ENCODE data around the gene HORMAD2. TPM values are rescaled to one million over a fixed set of nuclear protein-coding genes. Genes with fewer than 3 reads are reported as not detected.
"Not testable (repeated sequence)": the region's sequence is repeated elsewhere in the genome, so short reads cannot be mapped to it uniquely, and the experiment has no call there.

The HORMAD2 gene
- total RNA-seq, 4 donors from 2014 or later = not detected

DNA sequence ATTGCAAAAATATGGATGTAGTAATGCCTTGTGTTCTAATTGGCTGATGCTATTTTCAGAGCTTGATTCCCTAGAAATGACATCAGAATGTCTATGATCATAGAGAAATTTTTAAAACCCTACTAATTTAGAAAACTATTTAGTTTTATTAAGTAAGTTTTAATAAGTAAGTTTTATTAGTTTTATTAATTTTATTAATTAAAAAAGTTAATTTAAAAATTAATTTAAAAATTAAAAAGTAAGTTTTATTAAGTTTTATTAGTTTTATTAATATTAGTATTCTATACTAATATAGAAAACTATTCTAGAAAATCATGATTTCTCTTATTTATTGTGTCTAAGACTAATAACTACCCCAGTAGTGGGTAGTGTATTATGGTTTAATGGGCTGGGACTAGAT, 8.2 kb downstream of the HORMAD2 start:
- H3K9me3 ChIP-seq = peaks cover 0 to 6% (median 3%) of the 10 kb centered on the region in 4 donors
- H3K27me3 ChIP-seq = peaks cover 0 to 3% of the 10 kb centered on the region in 2 donors
- no peak overlapping the region for H3K27ac ChIP-seq
- no peak overlapping the region for H3K4me3 ChIP-seq
- TF ChIP-seq POLR2A (IDR thresholded peaks at IDR 0.05) (no peak), EP300 (IDR thresholded peaks at IDR 0.05) (no peak)
- TF ChIP-seq, protein P1, sequence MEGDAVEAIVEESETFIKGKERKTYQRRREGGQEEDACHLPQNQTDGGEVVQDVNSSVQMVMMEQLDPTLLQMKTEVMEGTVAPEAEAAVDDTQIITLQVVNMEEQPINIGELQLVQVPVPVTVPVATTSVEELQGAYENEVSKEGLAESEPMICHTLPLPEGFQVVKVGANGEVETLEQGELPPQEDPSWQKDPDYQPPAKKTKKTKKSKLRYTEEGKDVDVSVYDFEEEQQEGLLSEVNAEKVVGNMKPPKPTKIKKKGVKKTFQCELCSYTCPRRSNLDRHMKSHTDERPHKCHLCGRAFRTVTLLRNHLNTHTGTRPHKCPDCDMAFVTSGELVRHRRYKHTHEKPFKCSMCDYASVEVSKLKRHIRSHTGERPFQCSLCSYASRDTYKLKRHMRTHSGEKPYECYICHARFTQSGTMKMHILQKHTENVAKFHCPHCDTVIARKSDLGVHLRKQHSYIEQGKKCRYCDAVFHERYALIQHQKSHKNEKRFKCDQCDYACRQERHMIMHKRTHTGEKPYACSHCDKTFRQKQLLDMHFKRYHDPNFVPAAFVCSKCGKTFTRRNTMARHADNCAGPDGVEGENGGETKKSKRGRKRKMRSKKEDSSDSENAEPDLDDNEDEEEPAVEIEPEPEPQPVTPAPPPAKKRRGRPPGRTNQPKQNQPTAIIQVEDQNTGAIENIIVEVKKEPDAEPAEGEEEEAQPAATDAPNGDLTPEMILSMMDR (IDR thresholded peaks at IDR 0.05) = no peak
- no peak for DNase-seq (ENCODE audit: low spot score in 2 of 2)
- peaks cover 0 to 10% (median 0%) of the 10 kb centered on the region in 4 donors for H3K4me1 ChIP-seq
- no peaks in the 10 kb centered on the region for H3K36me3 ChIP-seq

DNA sequence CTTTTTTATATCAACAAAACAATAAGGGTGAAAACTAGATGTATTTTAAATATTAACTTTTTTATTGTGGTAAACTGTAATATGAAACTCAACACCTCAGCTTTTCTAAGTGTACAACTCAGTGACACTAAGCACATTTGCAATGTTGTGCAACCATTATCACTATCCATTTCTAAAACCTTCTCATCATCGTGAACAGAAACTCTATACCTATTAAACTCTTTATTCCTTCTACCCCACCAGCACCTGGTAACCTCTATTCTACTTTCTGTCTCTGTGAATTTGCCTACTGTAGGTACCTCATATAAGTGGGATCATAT, 9.4 kb downstream of the HORMAD2 start:
- Histone ChIP-seq H3K36me3 (no peaks in the 10 kb centered on the region), H3K27me3 (peaks cover 0 to 3% of the 10 kb centered on the region in 2 donors), H3K4me3 (no peak overlapping the region), H3K27ac (no peak overlapping the region), H3K4me1 (peaks cover 0 to 10% (median 0%) of the 10 kb centered on the region in 4 donors), H3K9me3 (peaks cover 0 to 6% (median 3%) of the 10 kb centered on the region in 4 donors)
- TF ChIP-seq POLR2A (IDR thresholded peaks at IDR 0.05) = no peak
- no peak for DNase-seq (ENCODE audit: low spot score in 2 of 2)
- 71 to 80% methylated on average over 1 of the region's 1 CpG for WGBS, 2 donors

DNA sequence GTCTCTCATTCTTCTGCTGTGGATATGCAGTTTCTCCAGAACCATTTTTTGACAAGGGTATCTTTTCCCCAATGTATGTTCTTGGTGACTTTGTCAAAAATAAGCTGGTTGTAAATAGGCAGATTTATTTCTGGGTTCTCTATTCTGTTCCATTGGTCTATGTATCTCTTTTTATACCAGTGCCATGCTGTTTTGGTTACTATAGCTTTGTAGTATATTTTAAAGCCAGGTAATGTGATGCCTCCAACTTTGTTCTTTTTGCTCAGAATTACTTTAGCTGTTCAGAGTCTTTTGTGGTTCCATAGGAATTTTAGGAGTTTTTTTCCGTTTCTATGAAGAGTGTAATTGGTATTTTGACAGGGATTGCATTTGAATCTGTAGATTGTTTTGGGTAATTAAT, 12.4 kb downstream of the HORMAD2 start:
- H3K27me3 ChIP-seq = no peaks in the 10 kb centered on the region
- no peak overlapping the region for H3K4me3 ChIP-seq
- DNase-seq (ENCODE audit: low spot score in 2 of 2) = no peak
- WGBS, 2 donors = 72 to 95% methylated on average over 1 of the region's 1 CpG
- H3K4me1 ChIP-seq = peaks cover 0 to 10% (median 0%) of the 10 kb centered on the region in 4 donors
- TF ChIP-seq POLR2A (IDR thresholded peaks at IDR 0.05) (no peak), EP300 (IDR thresholded peaks at IDR 0.05) (no peak)
- TF ChIP-seq, protein P1 (IDR thresholded peaks at IDR 0.05) = no peak
- H3K9me3 ChIP-seq = peaks cover 0 to 6% (median 3%) of the 10 kb centered on the region in 4 donors
- no peaks in the 10 kb centered on the region for H3K36me3 ChIP-seq
- H3K27ac ChIP-seq = no peak overlapping the region

DNA sequence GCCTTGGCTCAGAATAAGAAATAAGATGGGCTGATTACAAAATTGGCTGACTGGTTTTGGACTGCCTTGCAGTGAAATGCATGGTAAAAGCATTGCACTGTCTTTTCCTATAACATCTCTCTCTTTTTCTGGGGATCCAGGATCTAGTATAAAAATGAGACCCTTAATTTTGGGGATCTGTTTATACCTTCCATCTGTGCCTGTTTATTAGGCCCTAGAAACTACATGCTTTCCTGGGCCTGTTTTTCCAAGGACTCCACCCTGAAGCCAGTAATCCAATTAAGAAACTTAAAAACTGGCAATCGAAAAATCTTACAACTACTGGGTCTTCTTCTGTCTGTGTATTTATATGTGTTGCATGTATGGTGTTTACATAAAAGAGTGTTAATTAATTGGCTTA, 14.5 kb downstream of the HORMAD2 start:
- peaks cover 0 to 6% (median 3%) of the 10 kb centered on the region in 4 donors for H3K9me3 ChIP-seq
- 79 to 96% methylated on average over 1 of the region's 1 CpG for WGBS, 2 donors

DNA sequence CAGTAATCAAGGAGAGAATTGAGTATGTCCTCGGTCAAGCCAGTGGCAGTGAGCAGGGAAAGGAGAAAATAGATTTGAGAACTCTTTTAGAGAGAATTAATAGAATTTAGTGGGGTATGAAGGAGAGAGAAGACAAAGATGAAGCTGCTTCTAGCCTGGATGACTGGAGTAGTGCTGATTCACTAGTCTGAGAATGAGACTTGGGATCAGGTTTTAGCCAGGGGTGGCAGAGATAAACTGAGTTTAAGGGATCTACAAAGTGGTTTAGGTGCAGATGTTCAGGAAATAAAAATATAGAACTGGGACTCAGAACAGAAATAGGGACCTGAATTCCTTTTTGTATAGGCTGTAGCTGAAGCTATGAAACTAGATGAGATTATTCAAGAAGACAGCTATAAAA, 17.6 kb downstream of the HORMAD2 start:
- no peak for TF ChIP-seq EP300 (IDR thresholded peaks at IDR 0.05)
- DNase-seq (ENCODE audit: low spot score in 2 of 2) = no peak
- H3K27me3 ChIP-seq = no peaks in the 10 kb centered on the region
- no peak overlapping the region for H3K4me3 ChIP-seq
- H3K4me1 ChIP-seq = no peaks in the 10 kb centered on the region
- H3K36me3 ChIP-seq = no peaks in the 10 kb centered on the region
- H3K27ac ChIP-seq = no peak overlapping the region
- 0 to 29% methylated on average over 1 of the region's 1 CpG for WGBS, 2 donors
- peaks cover 0 to 1% (median under 1%) of the 10 kb centered on the region in 4 donors for H3K9me3 ChIP-seq

More for the DNA sequence above, 14.5 kb downstream of the HORMAD2 start:
- no peak for DNase-seq (ENCODE audit: low spot score in 2 of 2)
- Histone ChIP-seq H3K27ac (no peak overlapping the region), H3K4me3 (no peak overlapping the region), H3K27me3 (no peaks in the 10 kb centered on the region), H3K4me1 (no peaks in the 10 kb centered on the region), H3K36me3 (no peaks in the 10 kb centered on the region)
- TF ChIP-seq POLR2A (IDR thresholded peaks at IDR 0.05) (no peak), EP300 (IDR thresholded peaks at IDR 0.05) (no peak)
- TF ChIP-seq, protein P1 (IDR thresholded peaks at IDR 0.05) = no peak

DNA sequence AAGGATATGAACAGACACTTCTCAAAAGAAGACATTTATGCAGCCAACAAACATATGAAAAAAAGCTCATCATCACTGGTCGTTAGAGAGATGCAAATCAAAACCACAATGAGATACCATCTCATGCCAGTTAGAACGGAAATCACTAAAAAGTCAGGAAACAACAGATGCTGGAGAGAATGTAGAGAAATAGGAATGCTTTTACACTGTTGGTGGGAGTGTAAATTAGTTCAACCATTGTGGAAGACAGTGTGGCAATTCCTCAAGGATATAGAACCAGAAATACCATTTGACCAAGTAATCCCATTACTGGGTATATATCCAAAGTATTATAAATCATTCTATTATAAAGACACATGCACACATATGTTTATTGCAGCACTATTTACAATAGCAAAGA, 20.5 kb downstream of the HORMAD2 start:
- not testable (repeated sequence) for H3K9me3 ChIP-seq; H3K4me1 ChIP-seq; H3K4me3 ChIP-seq; H3K27ac ChIP-seq; H3K27me3 ChIP-seq; DNase-seq (ENCODE audit: low spot score in 2 of 2); H3K36me3 ChIP-seq
- WGBS, 2 donors = 54 to 58% methylated on average over 2 of the region's 2 CpGs

DNA sequence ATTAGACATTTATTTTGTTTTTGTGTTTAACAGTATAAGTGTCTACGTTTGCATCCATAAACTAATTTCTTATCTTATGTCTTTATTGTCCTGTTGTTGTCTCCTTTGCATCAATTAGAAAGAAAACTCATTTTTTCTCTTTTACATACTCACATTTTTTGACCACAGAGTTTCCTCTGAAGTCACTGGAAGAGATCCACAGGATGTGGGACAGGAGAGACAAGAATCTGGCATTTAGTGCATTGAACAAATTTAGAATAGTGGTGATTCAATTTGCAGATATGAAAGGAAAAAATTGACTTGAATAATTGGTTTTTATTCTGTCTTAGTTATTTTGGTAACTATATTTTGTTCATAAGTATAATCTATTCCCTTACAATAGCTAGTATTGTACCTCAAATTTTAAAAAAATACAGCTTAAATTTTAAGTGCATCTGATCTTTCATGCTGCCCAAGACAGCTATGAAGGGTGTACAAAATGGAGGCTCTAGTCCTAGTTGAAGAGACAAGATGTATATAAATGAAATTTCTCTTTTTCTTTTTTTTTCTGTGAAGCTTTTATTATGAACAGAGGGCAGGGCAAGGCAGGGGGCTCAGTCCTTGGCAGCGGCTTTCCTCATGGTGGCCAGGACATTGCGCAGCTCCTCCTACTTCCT, 24.4 kb downstream of the HORMAD2 start:
- H3K4me3 ChIP-seq = no peak overlapping the region
- TF ChIP-seq EP300 (IDR thresholded peaks at IDR 0.05) (no peak), POLR2A (IDR thresholded peaks at IDR 0.05) (no peak)
- TF ChIP-seq, protein P1 (IDR thresholded peaks at IDR 0.05) = no peak
- H3K9me3 ChIP-seq = no peaks in the 10 kb centered on the region
- DNase-seq (ENCODE audit: low spot score in 2 of 2) = no peak
- no peaks in the 10 kb centered on the region for H3K36me3 ChIP-seq
- WGBS, 2 donors = 88% methylated on average over 3 of the region's 3 CpGs
- H3K4me1 ChIP-seq = no peaks in the 10 kb centered on the region
- H3K27ac ChIP-seq = no peak overlapping the region
- no peaks in the 10 kb centered on the region for H3K27me3 ChIP-seq

Measured in tibial nerve (tissue), 4 donors.